NOMO-1 treated with dmso at 0.1 percent for 144 hours (cell line): ENCODE data around the gene C1QL3.

Experiments used
- DNase-seq: peaks from one replicate; lab custom pipeline; 2025; ENCODE audit not compliant: unreplicated experiment; lab: John Stamatoyannopoulos, UW

The C1QL3 gene

GRCh38 chr10:16493884-16494536 lies 27.7 kb downstream of the C1QL3 start:
- no peak for DNase-seq

GRCh38 chr10:16491933-16492332 lies 29.7 kb downstream of the C1QL3 start:
- no peak for DNase-seq

DNA sequence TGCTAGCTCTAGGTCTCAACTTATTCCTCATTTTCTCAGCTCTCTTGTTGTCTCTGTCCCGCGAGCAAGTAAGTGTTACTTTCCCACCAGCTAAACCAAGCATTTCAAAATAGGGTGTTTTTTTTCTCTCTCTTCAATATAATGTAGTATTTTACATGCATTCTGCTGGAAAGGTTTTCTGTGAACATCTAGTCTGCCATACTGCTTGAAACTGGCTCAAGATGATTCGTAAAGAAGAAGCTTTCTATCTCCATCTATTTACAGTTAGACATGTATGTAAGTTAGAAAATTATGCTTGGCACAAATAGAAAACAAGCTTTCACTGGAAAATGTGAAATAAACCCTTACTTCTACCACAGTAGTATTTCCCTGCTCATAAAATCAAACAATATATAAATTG lies 31.2 kb downstream of the C1QL3 start:
- DNase-seq, result no peak

GRCh38 chr10:16483241-16483917 lies 38.3 kb downstream of the C1QL3 start:
- no peak for DNase-seq

GRCh38 chr10:16481052-16481728 lies 40.5 kb downstream of the C1QL3 start:
- DNase-seq, result no peak

- no peak for DNase-seq
These were observed 42.9 kb downstream of the C1QL3 start for GRCh38 chr10:16478801-16479200.

DNA sequence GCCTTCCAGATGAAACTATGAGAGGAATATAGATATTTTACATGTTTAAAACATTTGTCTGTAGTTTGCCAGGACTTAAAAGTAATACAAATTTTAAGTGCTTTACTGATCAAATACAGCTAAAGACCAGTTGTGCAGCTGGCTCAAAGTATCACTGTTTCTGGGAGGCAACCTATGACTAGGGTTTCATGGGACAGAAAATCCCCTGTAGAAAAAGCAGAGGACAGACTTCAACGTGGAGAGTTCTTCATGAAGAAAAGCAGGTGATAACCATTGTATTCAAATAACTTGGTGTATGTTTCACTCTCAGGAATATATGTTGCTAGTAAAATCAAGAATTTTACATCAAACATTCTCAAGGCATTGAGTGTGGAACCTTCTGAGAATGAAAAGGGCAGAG lies 43.9 kb downstream of the C1QL3 start:
- no peak for DNase-seq

GRCh38 chr10:16472828-16473227 lies 48.9 kb downstream of the C1QL3 start:
- DNase-seq, result no peak

DNA sequence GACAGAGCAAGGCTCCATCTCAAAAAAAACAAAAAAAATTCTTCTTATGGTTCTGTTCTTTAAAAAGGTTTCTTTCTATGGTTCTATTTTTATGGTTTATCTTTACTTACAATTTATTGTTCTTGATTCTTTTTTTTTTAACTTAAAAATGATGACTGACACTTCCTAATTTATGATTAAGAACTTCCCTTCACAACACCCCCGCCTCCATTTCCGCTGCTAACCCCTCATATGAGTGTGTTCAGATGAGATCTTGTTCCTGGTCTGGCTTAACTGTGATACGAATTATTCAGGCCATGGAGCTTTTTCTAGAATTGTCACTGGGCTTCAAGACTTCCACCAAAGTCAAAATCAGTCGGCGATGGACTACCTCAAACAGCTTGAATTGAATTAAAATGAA lies 50.9 kb downstream of the C1QL3 start:
- DNase-seq, result no peak

DNA sequence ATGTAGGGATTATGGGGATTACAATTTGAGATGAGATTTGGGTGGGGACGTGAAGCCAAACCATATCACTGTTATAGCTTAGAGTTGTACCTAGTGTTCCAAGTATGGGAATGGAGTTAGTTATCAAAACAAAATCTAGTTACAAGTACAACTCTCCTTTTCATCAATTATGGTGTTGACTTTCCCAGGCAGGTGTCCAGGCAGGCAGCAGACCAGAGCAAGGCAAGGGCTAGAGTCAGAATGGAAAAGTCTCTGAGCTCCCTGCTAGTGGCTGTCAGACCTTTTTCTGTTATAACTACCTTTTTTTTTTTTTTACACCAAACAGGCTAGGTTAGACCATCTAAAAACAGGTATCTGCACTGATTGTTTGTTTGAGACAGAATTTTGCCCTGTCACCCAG lies 55.7 kb downstream of the C1QL3 start:
- DNase-seq, result no peak
